NOMO-1 (cell line): ENCODE data around the gene PON2.
"Not testable (repeated sequence)": the region's sequence is repeated elsewhere in the genome, so short reads cannot be mapped to it uniquely, and the experiment has no call there.

Experiments
- DNase-seq, 2 experiments: peaks; one replicate each; lab custom pipeline; 2025; ENCODE audit not compliant: unreplicated experiment in 2 of 2; lab: John Stamatoyannopoulos, UW

The PON2 gene

GRCh38 chr7:95434557-95435421 is at the start of gene PON2:
Gene PON2 (minus strand): TSS chr7:95435028. CDS start chr7:95434951, 77 bp downstream.
- DNase-seq: peak; percentile 98 to 100

- DNase-seq: no peak
Measured at GRCh38 chr7:95482424-95482823, 47.6 kb upstream of the PON2 start.

GRCh38 chr7:95481271-95482165 is 46.7 kb upstream of the PON2 start:
- DNase-seq: no peak

GRCh38 chr7:95479992-95480624 is 45.3 kb upstream of the PON2 start:
- no peak for DNase-seq

- peak in 1 of 2 experiments; percentile 15 for DNase-seq
Measured at GRCh38 chr7:95478272-95479037, 43.6 kb upstream of the PON2 start.

GRCh38 chr7:95476904-95477594 is 42.2 kb upstream of the PON2 start:
- peak; percentile 10 to 83 for DNase-seq

GRCh38 chr7:95476072-95476847 is 41.4 kb upstream of the PON2 start:
- no peak for DNase-seq

GRCh38 chr7:95473276-95473985 is 38.6 kb upstream of the PON2 start:
- DNase-seq: no peak

- no peak for DNase-seq
Measured at GRCh38 chr7:95472581-95473161, 37.8 kb upstream of the PON2 start.

GRCh38 chr7:95471071-95471470 is 36.2 kb upstream of the PON2 start:
- no peak for DNase-seq

- DNase-seq: peak; percentile 9 to 17
Measured at GRCh38 chr7:95470452-95470851, 35.6 kb upstream of the PON2 start.

GRCh38 chr7:95469848-95470247 is 35.0 kb upstream of the PON2 start:
- no peak for DNase-seq

- no peak for DNase-seq
Measured at GRCh38 chr7:95469187-95469586, 34.4 kb upstream of the PON2 start.

GRCh38 chr7:95467912-95468607 is 33.2 kb upstream of the PON2 start:
- no peak for DNase-seq

GRCh38 chr7:95460653-95461052 is 25.8 kb upstream of the PON2 start:
- DNase-seq: not testable (repeated sequence)

GRCh38 chr7:95457947-95458346 is 23.1 kb upstream of the PON2 start:
- no peak for DNase-seq

- DNase-seq: no peak
Measured at GRCh38 chr7:95454438-95455045, 19.7 kb upstream of the PON2 start.
